ENCODE results near the gene MS4A7.

MS4A7 gene

DNA sequence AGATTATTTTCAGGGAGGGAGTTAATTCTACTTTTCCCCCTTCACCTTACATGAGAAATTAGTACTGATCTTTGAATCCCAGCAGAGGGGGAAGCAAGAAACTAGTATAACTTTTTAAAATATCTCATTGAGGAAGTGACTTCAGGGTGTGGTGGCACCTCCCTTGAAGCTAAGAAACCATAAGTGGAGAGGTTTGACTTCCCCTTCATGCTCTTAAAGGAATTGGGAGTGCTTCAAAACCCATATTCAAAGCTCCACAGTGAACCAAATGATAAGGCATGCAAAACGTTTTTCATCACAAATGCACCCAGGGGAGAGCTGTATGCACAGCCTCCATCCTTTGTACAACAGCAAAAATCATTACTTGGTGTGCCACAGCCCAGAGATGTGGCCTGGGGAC lies 18.5 kb downstream of the MS4A7 start:
- H3K27ac ChIP-seq (ENCODE audit: low read depth, low read length) = no peak overlapping the region
- H3K9me2 ChIP-seq (replicated peaks; ENCODE audit: insufficient read depth, low read length) = no peaks in the 10 kb centered on the region
- TF ChIP-seq, protein P1, sequence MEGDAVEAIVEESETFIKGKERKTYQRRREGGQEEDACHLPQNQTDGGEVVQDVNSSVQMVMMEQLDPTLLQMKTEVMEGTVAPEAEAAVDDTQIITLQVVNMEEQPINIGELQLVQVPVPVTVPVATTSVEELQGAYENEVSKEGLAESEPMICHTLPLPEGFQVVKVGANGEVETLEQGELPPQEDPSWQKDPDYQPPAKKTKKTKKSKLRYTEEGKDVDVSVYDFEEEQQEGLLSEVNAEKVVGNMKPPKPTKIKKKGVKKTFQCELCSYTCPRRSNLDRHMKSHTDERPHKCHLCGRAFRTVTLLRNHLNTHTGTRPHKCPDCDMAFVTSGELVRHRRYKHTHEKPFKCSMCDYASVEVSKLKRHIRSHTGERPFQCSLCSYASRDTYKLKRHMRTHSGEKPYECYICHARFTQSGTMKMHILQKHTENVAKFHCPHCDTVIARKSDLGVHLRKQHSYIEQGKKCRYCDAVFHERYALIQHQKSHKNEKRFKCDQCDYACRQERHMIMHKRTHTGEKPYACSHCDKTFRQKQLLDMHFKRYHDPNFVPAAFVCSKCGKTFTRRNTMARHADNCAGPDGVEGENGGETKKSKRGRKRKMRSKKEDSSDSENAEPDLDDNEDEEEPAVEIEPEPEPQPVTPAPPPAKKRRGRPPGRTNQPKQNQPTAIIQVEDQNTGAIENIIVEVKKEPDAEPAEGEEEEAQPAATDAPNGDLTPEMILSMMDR (IDR thresholded peaks at IDR 0.05; ENCODE audit: insufficient read depth, low read length, poor library complexity, severe bottlenecking) = no peak
- TF ChIP-seq EZH2phosphoT487 (conservative IDR thresholded peaks at IDR 0.05; ENCODE audit: low read length) = no peak
- H2AFZ ChIP-seq (ENCODE audit: low read depth, low read length, severe bottlenecking) = no peak overlapping the region
- H3K9ac ChIP-seq (ENCODE audit: low read length) = no peak overlapping the region; the same call in 1 of the 2 replicates
- H3K79me2 ChIP-seq (ENCODE audit: insufficient read depth, low read length) = no peaks in the 10 kb centered on the region
- no peaks in the 10 kb centered on the region; the same call in 1 of the 2 replicates for H3K36me3 ChIP-seq (ENCODE audit: low read length)
- H3K9me3 ChIP-seq (ENCODE audit: insufficient read depth, low read length) = no peaks in the 10 kb centered on the region
- no peaks in the 10 kb centered on the region for H3F3A ChIP-seq (ENCODE audit: insufficient read depth)
- H3K4me2 ChIP-seq (ENCODE audit: low read depth, low read length, poor library complexity, severe bottlenecking) = peak overlapping the region; percentile 8
- no peak overlapping the region for H3K4me3 ChIP-seq (ENCODE audit: insufficient read depth, low read length, poor library complexity, severe bottlenecking)
- H3K27me3 ChIP-seq (ENCODE audit: low read length) = no peaks in the 10 kb centered on the region
- H4K20me1 ChIP-seq (ENCODE audit: low read depth, low read length) = no peaks in the 10 kb centered on the region

DNA sequence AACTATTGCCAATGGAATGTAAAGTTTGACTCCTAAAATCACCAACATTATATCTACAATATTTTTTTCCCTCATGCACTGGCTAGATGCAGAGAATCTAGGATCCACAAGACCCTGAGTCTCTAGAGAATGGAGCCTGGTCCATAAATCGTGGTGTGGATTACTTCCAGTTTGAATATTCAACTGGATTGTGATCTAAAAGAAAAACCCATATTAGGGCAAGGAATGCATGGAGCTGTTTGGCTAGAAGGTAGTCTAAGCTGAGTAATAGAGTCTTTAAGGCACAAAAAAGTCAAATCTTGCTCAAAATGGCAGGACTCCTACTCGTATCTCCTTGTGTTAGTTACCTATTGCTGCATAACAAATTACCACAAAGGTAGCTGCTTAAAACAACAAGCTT lies 41.7 kb downstream of the MS4A7 start:
- TF ChIP-seq EZH2phosphoT487 (conservative IDR thresholded peaks at IDR 0.05; ENCODE audit: low read length) = no peak
- TF ChIP-seq, protein P1 (IDR thresholded peaks at IDR 0.05; ENCODE audit: insufficient read depth, low read length, poor library complexity, severe bottlenecking) = no peak
- Histone ChIP-seq H4K20me1 (ENCODE audit: low read depth, low read length) (no peaks in the 10 kb centered on the region), H3K79me2 (ENCODE audit: insufficient read depth, low read length) (no peaks in the 10 kb centered on the region)

DNA sequence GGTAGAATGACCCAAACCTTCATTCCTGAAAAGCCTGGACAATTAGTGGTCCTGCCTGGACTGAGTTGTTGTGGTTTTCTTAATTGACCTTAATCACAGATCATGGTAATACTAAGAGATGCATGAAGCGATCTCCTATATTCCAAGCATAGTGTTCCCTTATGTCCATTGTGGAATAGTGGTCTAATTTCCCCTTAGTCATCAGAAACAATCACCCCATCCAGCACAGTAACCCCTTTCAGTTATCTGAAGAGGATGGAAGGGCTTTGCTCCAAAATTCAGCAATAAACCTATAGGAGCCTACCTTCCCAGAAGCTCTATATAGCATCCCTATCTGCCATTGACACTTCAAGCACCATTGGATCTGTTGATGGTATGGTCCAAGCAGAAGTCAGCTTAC lies 44.3 kb downstream of the MS4A7 start:
- Histone ChIP-seq H3K79me2 (ENCODE audit: insufficient read depth, low read length) (no peaks in the 10 kb centered on the region), H3K9me3 (ENCODE audit: insufficient read depth, low read length) (no peaks in the 10 kb centered on the region; the same call in 1 of the 2 replicates), H4K20me1 (ENCODE audit: low read depth, low read length) (no peaks in the 10 kb centered on the region), H3K36me3 (ENCODE audit: low read length) (no peaks in the 10 kb centered on the region), H3K4me3 (ENCODE audit: insufficient read depth, low read length, poor library complexity, severe bottlenecking) (no peak overlapping the region), H2AFZ (ENCODE audit: low read depth, low read length, severe bottlenecking) (no peak overlapping the region), H3K27ac (ENCODE audit: low read depth, low read length) (no peak overlapping the region), H3F3A (ENCODE audit: insufficient read depth) (no peaks in the 10 kb centered on the region), H3K9me2 (replicated peaks; ENCODE audit: insufficient read depth, low read length) (no peaks in the 10 kb centered on the region), H3K9ac (ENCODE audit: low read length) (no peak overlapping the region), H3K4me2 (ENCODE audit: low read depth, low read length, poor library complexity, severe bottlenecking) (no peak overlapping the region), H3K27me3 (ENCODE audit: low read length) (no peaks in the 10 kb centered on the region)
- TF ChIP-seq, protein P1 (IDR thresholded peaks at IDR 0.05; ENCODE audit: insufficient read depth, low read length, poor library complexity, severe bottlenecking) = no peak
- no peak for TF ChIP-seq EZH2phosphoT487 (conservative IDR thresholded peaks at IDR 0.05; ENCODE audit: low read length)

More for the DNA sequence above, 41.7 kb downstream of the MS4A7 start:
- Histone ChIP-seq H3K9ac (ENCODE audit: low read length) (no peak overlapping the region), H3K4me2 (ENCODE audit: low read depth, low read length, poor library complexity, severe bottlenecking) (no peak overlapping the region), H3K27me3 (ENCODE audit: low read length) (no peaks in the 10 kb centered on the region), H3K27ac (ENCODE audit: low read depth, low read length) (no peak overlapping the region), H3K4me3 (ENCODE audit: insufficient read depth, low read length, poor library complexity, severe bottlenecking) (no peak overlapping the region), H3K36me3 (ENCODE audit: low read length) (no peaks in the 10 kb centered on the region), H3K9me3 (ENCODE audit: insufficient read depth, low read length) (no peaks in the 10 kb centered on the region; the same call in 1 of the 2 replicates), H3F3A (ENCODE audit: insufficient read depth) (no peaks in the 10 kb centered on the region), H3K9me2 (replicated peaks; ENCODE audit: insufficient read depth, low read length) (no peaks in the 10 kb centered on the region), H2AFZ (ENCODE audit: low read depth, low read length, severe bottlenecking) (no peak overlapping the region)

All from SU-DHL-6 (cell line).